GM23338 (cell line): Measurements from ENCODE around the gene B3GAT3.

Source experiments
- CREB1 ChIP-seq: fragments of 250-450 bp; sonication (Bioruptor Pico); IDR thresholded peaks from 2 replicates; pipeline ENCODE4 v1.5.0; 2020; ENCODE audit warnings: low read depth, mild to moderate bottlenecking, moderate library complexity
- CTCF ChIP-seq, 2 experiments: fragments of 200-600 bp in 1 of 2; sonication (generic) in 1 of 2; conservative IDR thresholded peaks; 2 replicates each; pipeline versions ENCODE4 v1.5.1 to v1.6.1; 2016 to 2017; ENCODE audit warnings: antibody characterized with exemption in 2 of 2, low read depth in 2 of 2, mild to moderate bottlenecking in 2 of 2, moderate library complexity in 1 of 2
- EZH2 ChIP-seq: fragments of 200-600 bp; sonication (generic); IDR thresholded peaks from one replicate; pipeline ENCODE4 v1.8.0; 2017; ENCODE audit warnings: antibody characterized with exemption, mild to moderate bottlenecking, low read depth; ENCODE audit not compliant: unreplicated experiment
- EZH2phosphoT487 ChIP-seq: fragments of 200-600 bp; sonication (generic); IDR thresholded peaks from one replicate; pipeline ENCODE4 v1.8.1; 2018; ENCODE audit warnings: antibody characterized with exemption; ENCODE audit not compliant: unreplicated experiment
- JUNB ChIP-seq: IDR thresholded peaks from one replicate; pipeline ENCODE4 v1.6.1; 2016; ENCODE audit warnings: antibody characterized with exemption; ENCODE audit not compliant: unreplicated experiment
- NANOG ChIP-seq: IDR thresholded peaks from 2 replicates; pipeline ENCODE4 v1.6.1; 2016; ENCODE audit warnings: antibody characterized with exemption, borderline replicate concordance
- POLR2AphosphoS5 ChIP-seq: IDR thresholded peaks from 2 replicates; pipeline ENCODE4 v1.6.1; 2016; ENCODE audit warnings: antibody characterized with exemption, low read depth
- REST ChIP-seq: IDR thresholded peaks from one replicate; pipeline ENCODE4 v1.6.1; 2018; ENCODE audit warnings: antibody characterized with exemption; ENCODE audit not compliant: unreplicated experiment
- STAT1 ChIP-seq: IDR thresholded peaks from one replicate; pipeline ENCODE4 v1.6.1; 2016; ENCODE audit warnings: antibody characterized with exemption; ENCODE audit not compliant: unreplicated experiment
- ZNF114 ChIP-seq: fragments of 250-450 bp; sonication (Bioruptor Pico); IDR thresholded peaks from 2 replicates; pipeline ENCODE4 v1.5.0; 2020; ENCODE audit warnings: mild to moderate bottlenecking, moderate library complexity
- ZNF331 ChIP-seq: fragments of 250-450 bp; sonication (Bioruptor Pico); IDR thresholded peaks from 2 replicates; pipeline ENCODE4 v1.5.0; 2020; ENCODE audit warnings: low read depth, mild to moderate bottlenecking, moderate library complexity
- TF ChIP-seq, protein P1 (sequence below): IDR thresholded peaks from 2 replicates; pipeline ENCODE4 v1.6.1; 2016; ENCODE audit warnings: antibody characterized with exemption

- TF ChIP-seq CTCF (conservative IDR thresholded peaks at IDR 0.05; ENCODE audit: low read depth in 2 of 2) (no peak), ZNF114 (CRISPR knock-in tag) (no peak), EZH2 (no peak), EZH2phosphoT487 (no peak), POLR2AphosphoS5 (no peak), REST (no peak), STAT1 (no peak), ZNF331 (no peak), JUNB (no peak), NANOG (no peak), CREB1 (CRISPR knock-in tag) (no peak)
- TF ChIP-seq, protein P1, sequence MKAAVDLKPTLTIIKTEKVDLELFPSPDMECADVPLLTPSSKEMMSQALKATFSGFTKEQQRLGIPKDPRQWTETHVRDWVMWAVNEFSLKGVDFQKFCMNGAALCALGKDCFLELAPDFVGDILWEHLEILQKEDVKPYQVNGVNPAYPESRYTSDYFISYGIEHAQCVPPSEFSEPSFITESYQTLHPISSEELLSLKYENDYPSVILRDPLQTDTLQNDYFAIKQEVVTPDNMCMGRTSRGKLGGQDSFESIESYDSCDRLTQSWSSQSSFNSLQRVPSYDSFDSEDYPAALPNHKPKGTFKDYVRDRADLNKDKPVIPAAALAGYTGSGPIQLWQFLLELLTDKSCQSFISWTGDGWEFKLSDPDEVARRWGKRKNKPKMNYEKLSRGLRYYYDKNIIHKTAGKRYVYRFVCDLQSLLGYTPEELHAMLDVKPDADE = no peak
Measured at GRCh38 chr11:62644220-62644619, 22.4 kb upstream of the B3GAT3 start.
